Activated CD4-positive, alpha-beta T cell treated with anti-CD3 and anti-CD28 coated beads for 36 hours (primary cell): ENCODE data around the gene CTBP1. TPM values are rescaled to one million over a fixed set of nuclear protein-coding genes. Genes with fewer than 3 reads are reported as not detected.

Experiments
- ATAC-seq: fragments of 200-7000 bp; cut with Tn5 transposase; one replicate; pipeline ENCODE4 v1.10.0; 2021; ENCODE audit warnings: mild to moderate bottlenecking, moderate library complexity
- CTCF ChIA-PET: fragments of 350-600 bp; sonication (Branson Sonifier 250); formaldehyde crosslinking; loops from one replicate; lab custom pipeline; 2021; ENCODE audit warnings: antibody characterized with exemption; lab: Charles Lee
- POLR2A ChIA-PET: fragments of 350-600 bp; sonication (Branson Sonifier 250); formaldehyde crosslinking; loops from one replicate; lab custom pipeline; 2021; ENCODE audit warnings: antibody characterized with exemption, inconsistent platforms; lab: Charles Lee
- DNase-seq: peaks from one replicate; pipeline ENCODE4 v3.0.0-alpha.2; 2020
- H3K27ac Mint-ChIP-seq: one replicate; pipeline ENCODE4 v1.8.0; 2021; ENCODE audit warnings: mixed read lengths
- H3K27me3 Mint-ChIP-seq: one replicate; pipeline ENCODE4 v1.8.0; 2021; ENCODE audit warnings: mixed read lengths
- H3K36me3 Mint-ChIP-seq: one replicate; pipeline ENCODE4 v1.8.0; 2021; ENCODE audit warnings: low read depth, mixed read lengths
- H3K4me1 Mint-ChIP-seq: one replicate; pipeline ENCODE4 v1.8.0; 2021; ENCODE audit warnings: mixed read lengths
- H3K4me3 Mint-ChIP-seq: one replicate; pipeline ENCODE4 v1.8.0; 2021; ENCODE audit warnings: mild to moderate bottlenecking, moderate library complexity, mixed read lengths
- H3K9me3 Mint-ChIP-seq: one replicate; pipeline ENCODE4 v1.8.0; 2021; ENCODE audit warnings: low read depth, mixed read lengths
- intact Hi-C, 2 experiments: fragments of 100-400 bp; cut with DNase I in 1 of 2; cut with micrococcal nuclease in 1 of 2; formaldehyde crosslinking; loops; one replicate each; pipeline versions ENCODE4 v1.14.2 to v1.15.1; 2022 to 2024; cut with DNase I, micrococcal nuclease
- total RNA-seq, 2 experiments: library from RNA; stranded (reverse); gene quantifications; one replicate each; pipeline ENCODE4 v1.2.3, GENCODE V29; 2021

Gene CTBP1
- total RNA-seq, 2 experiments from 2014 or later: 152 to 177 TPM

GRCh38 chr4:1167244-1167949 lies 81.5 kb downstream of the CTBP1 start:
- Mint-ChIP-seq H3K27ac (peak overlapping the region; percentile 76), H3K9me3 (no peaks in the 10 kb centered on the region)

GRCh38 chr4:1166509-1167243 lies 82.3 kb downstream of the CTBP1 start:
- ATAC-seq (no peak), DNase-seq (no peak)
- Mint-ChIP-seq H3K4me3 (peak overlapping the region; percentile 73), H3K4me1 (peaks cover 22% of the 10 kb centered on the region), H3K9me3 (no peaks in the 10 kb centered on the region), H3K27ac (peak overlapping the region; percentile 30), H3K27me3 (peaks cover 13% of the 10 kb centered on the region), H3K36me3 (no peaks in the 10 kb centered on the region)
- CTCF ChIA-PET: interaction anchor here (0.9 to 4.0 kb wide), 13 partner anchors 8 to 364 kb away, joined by 3 to 23 read pairs (median 4); no protein-coding TSS in a partner anchor
- POLR2A ChIA-PET: no interaction called here
- intact Hi-C loops: loop anchor here (1.0 to 5.0 kb wide), 12 partner anchors 36 to 186 kb away; partner anchors contain the start of genes CTBP1 (in 1 of the 2), MAEA (in 1 of the 2) and UVSSA (in 1 of the 2)

More at GRCh38 chr4:1167244-1167949, 81.5 kb downstream of the CTBP1 start:
- DNase-seq (peak; percentile 95), ATAC-seq (peak; percentile 92)
- ChIA-PET CTCF (interaction anchor here (0.5 to 4.0 kb wide), 16 partner anchors 8 to 365 kb away, joined by 3 to 23 read pairs (median 4); no protein-coding TSS in a partner anchor), POLR2A (interaction anchor here (0.5 to 0.6 kb wide), 2 partner anchors 12 to 101 kb away, joined by 3 read pairs; no protein-coding TSS in a partner anchor)
- H3K36me3 Mint-ChIP-seq: no peaks in the 10 kb centered on the region
- peak overlapping the region; percentile 73 for H3K4me3 Mint-ChIP-seq
- H3K4me1 Mint-ChIP-seq: peaks cover 22% of the 10 kb centered on the region
- H3K27me3 Mint-ChIP-seq: peaks cover 15% of the 10 kb centered on the region
- intact Hi-C loops: loop anchor here (1.0 to 5.0 kb wide), 12 partner anchors 35 to 185 kb away; partner anchors contain the start of genes CTBP1 (in 1 of the 2), MAEA (in 1 of the 2) and UVSSA (in 1 of the 2)

- ChIA-PET POLR2A (no interaction called here), CTCF (interaction anchor here (0.5 kb wide), 1 partner anchor 50 kb away, joined by 3 read pairs; no protein-coding TSS in a partner anchor)
- H3K36me3 Mint-ChIP-seq: no peaks in the 10 kb centered on the region
- H3K4me1 Mint-ChIP-seq: peaks cover 20% of the 10 kb centered on the region
- no peak overlapping the region for H3K27ac Mint-ChIP-seq
- H3K4me3 Mint-ChIP-seq: no peak overlapping the region
- intact Hi-C loops: loop anchor here in 1 of 2 experiments (5.0 kb wide), 3 partner anchors 37 to 82 kb away; partner anchors contain the start of gene CTBP1
- H3K9me3 Mint-ChIP-seq: no peaks in the 10 kb centered on the region
- H3K27me3 Mint-ChIP-seq: peaks cover 7% of the 10 kb centered on the region
- ATAC-seq (no peak), DNase-seq (no peak)
Observed at GRCh38 chr4:1164956-1165545, 83.9 kb downstream of the CTBP1 start.

GRCh38 chr4:1164444-1164843 lies 84.5 kb downstream of the CTBP1 start:
- H3K4me3 Mint-ChIP-seq: no peak overlapping the region
- no peak overlapping the region for H3K27ac Mint-ChIP-seq
- ChIA-PET POLR2A (no interaction called here), CTCF (interaction anchor here (1.8 to 2.4 kb wide), 2 partner anchors 33 to 104 kb away, joined by 6 to 7 read pairs; no protein-coding TSS in a partner anchor)
- peaks cover 7% of the 10 kb centered on the region for H3K27me3 Mint-ChIP-seq
- intact Hi-C loops: no loop called here
- H3K4me1 Mint-ChIP-seq: peaks cover 20% of the 10 kb centered on the region
- DNase-seq: no peak
- ATAC-seq: no peak
- no peaks in the 10 kb centered on the region for H3K36me3 Mint-ChIP-seq
- H3K9me3 Mint-ChIP-seq: no peaks in the 10 kb centered on the region

GRCh38 chr4:1164040-1164439 lies 84.9 kb downstream of the CTBP1 start:
- Mint-ChIP-seq H3K36me3 (no peaks in the 10 kb centered on the region), H3K4me1 (peaks cover 20% of the 10 kb centered on the region), H3K27ac (no peak overlapping the region), H3K9me3 (no peaks in the 10 kb centered on the region), H3K27me3 (peaks cover 9% of the 10 kb centered on the region), H3K4me3 (no peak overlapping the region)
- ATAC-seq (no peak), DNase-seq (no peak)
- ChIA-PET POLR2A (no interaction called here), CTCF (interaction anchor here (0.8 to 2.4 kb wide), 3 partner anchors 33 to 192 kb away, joined by 3 to 7 read pairs (median 6); no protein-coding TSS in a partner anchor)
- intact Hi-C loops: no loop called here

Other genes with a start within 250 kb of the CTBP1 start
- 10 to 100 TPM; 17.6 to 23.5 TPM for gene FGFRL1, start 237.5 kb downstream of the CTBP1 start, total RNA-seq
- 1 to 10 TPM; 2.4 to 5.6 TPM for gene RNF212, start 135.6 kb downstream of the CTBP1 start, total RNA-seq
- 1 to 10 TPM; 7.5 to 8.5 TPM for gene SPON2, start 76.5 kb downstream of the CTBP1 start, total RNA-seq
- gene MAEA, start 40.8 kb upstream of the CTBP1 start, total RNA-seq: 10 to 100 TPM; 38.9 to 40.4 TPM
- gene UVSSA, start 98.1 kb upstream of the CTBP1 start, total RNA-seq: 10 to 100 TPM; 14.8 to 18.1 TPM
- not detected for gene NKX1-1, start 157.3 kb upstream of the CTBP1 start, total RNA-seq